Measurements from ENCODE around the gene TMEM169.

TMEM169 gene

GRCh38 chr2:216113572-216113971, 31.9 kb downstream of the TMEM169 start:
- in situ Hi-C loops (cut with HindIII; ENCODE audit: low pct_unique_long_range_greater_than_20kb, low sequenced_read_pairs) = no loop called here
- no peak for TF ChIP-seq JUND (IDR thresholded peaks at IDR 0.05; ENCODE audit: low read depth)
- no peak for DNase-seq (ENCODE audit: low read depth in 1 of 2, low spot score in 1 of 2)

GRCh38 chr2:216114382-216114713, 32.6 kb downstream of the TMEM169 start:
- TF ChIP-seq JUND (IDR thresholded peaks at IDR 0.05; ENCODE audit: low read depth) = no peak
- in situ Hi-C loops (cut with HindIII; ENCODE audit: low pct_unique_long_range_greater_than_20kb, low sequenced_read_pairs) = no loop called here

GRCh38 chr2:216114714-216115531, 33.2 kb downstream of the TMEM169 start:
- in situ Hi-C loops (cut with HindIII; ENCODE audit: low pct_unique_long_range_greater_than_20kb, low sequenced_read_pairs) = no loop called here
- no peak for TF ChIP-seq JUND (IDR thresholded peaks at IDR 0.05; ENCODE audit: low read depth)
- DNase-seq (ENCODE audit: low read depth in 1 of 2, low spot score in 1 of 2) = peak; percentile 55 to 98

More at GRCh38 chr2:216114382-216114713, 32.6 kb downstream of the TMEM169 start:
- DNase-seq (ENCODE audit: low read depth in 1 of 2, low spot score in 1 of 2) = no peak

GRCh38 chr2:216116418-216116817, 34.7 kb downstream of the TMEM169 start:
- no peak for DNase-seq (ENCODE audit: low read depth in 1 of 2, low spot score in 1 of 2)
- no peak for TF ChIP-seq JUND (IDR thresholded peaks at IDR 0.05; ENCODE audit: low read depth)
- in situ Hi-C loops (cut with HindIII; ENCODE audit: low pct_unique_long_range_greater_than_20kb, low sequenced_read_pairs) = no loop called here

- no peak for TF ChIP-seq JUND (IDR thresholded peaks at IDR 0.05; ENCODE audit: low read depth)
- DNase-seq (ENCODE audit: low read depth in 1 of 2, low spot score in 1 of 2) = no peak
- in situ Hi-C loops (cut with HindIII; ENCODE audit: low pct_unique_long_range_greater_than_20kb, low sequenced_read_pairs) = no loop called here
These were observed 36.0 kb downstream of the TMEM169 start for GRCh38 chr2:216117561-216118340.

- in situ Hi-C loops (cut with HindIII; ENCODE audit: low pct_unique_long_range_greater_than_20kb, low sequenced_read_pairs) = no loop called here
- TF ChIP-seq JUND (IDR thresholded peaks at IDR 0.05; ENCODE audit: low read depth) = no peak
- no peak for DNase-seq (ENCODE audit: low read depth in 1 of 2, low spot score in 1 of 2)
These were observed 36.8 kb downstream of the TMEM169 start for GRCh38 chr2:216118474-216118873.

- in situ Hi-C loops (cut with HindIII; ENCODE audit: low pct_unique_long_range_greater_than_20kb, low sequenced_read_pairs) = no loop called here
- no peak for TF ChIP-seq JUND (IDR thresholded peaks at IDR 0.05; ENCODE audit: low read depth)
- no peak for DNase-seq (ENCODE audit: low read depth in 1 of 2, low spot score in 1 of 2)
These were observed 37.4 kb downstream of the TMEM169 start for GRCh38 chr2:216119146-216119545.

GRCh38 chr2:216119986-216120385, 38.3 kb downstream of the TMEM169 start:
- TF ChIP-seq JUND (IDR thresholded peaks at IDR 0.05; ENCODE audit: low read depth) = no peak
- in situ Hi-C loops (cut with HindIII; ENCODE audit: low pct_unique_long_range_greater_than_20kb, low sequenced_read_pairs) = no loop called here
- DNase-seq (ENCODE audit: low read depth in 1 of 2, low spot score in 1 of 2) = peak in 1 of 2 experiments; percentile 21

GRCh38 chr2:216121255-216121654, 39.5 kb downstream of the TMEM169 start:
- no peak for DNase-seq (ENCODE audit: low read depth in 1 of 2, low spot score in 1 of 2)
- in situ Hi-C loops (cut with HindIII; ENCODE audit: low pct_unique_long_range_greater_than_20kb, low sequenced_read_pairs) = no loop called here
- no peak for TF ChIP-seq JUND (IDR thresholded peaks at IDR 0.05; ENCODE audit: low read depth)

- TF ChIP-seq JUND (IDR thresholded peaks at IDR 0.05; ENCODE audit: low read depth) = no peak
- DNase-seq (ENCODE audit: low read depth in 1 of 2, low spot score in 1 of 2) = no peak
- in situ Hi-C loops (cut with HindIII; ENCODE audit: low pct_unique_long_range_greater_than_20kb, low sequenced_read_pairs) = no loop called here
These were observed 45.2 kb downstream of the TMEM169 start for GRCh38 chr2:216126943-216127342.

GRCh38 chr2:216130346-216130971, 48.7 kb downstream of the TMEM169 start:
- no peak for DNase-seq (ENCODE audit: low read depth in 1 of 2, low spot score in 1 of 2)
- TF ChIP-seq JUND (IDR thresholded peaks at IDR 0.05; ENCODE audit: low read depth) = no peak
- in situ Hi-C loops (cut with HindIII; ENCODE audit: low pct_unique_long_range_greater_than_20kb, low sequenced_read_pairs) = no loop called here

- in situ Hi-C loops (cut with HindIII; ENCODE audit: low pct_unique_long_range_greater_than_20kb, low sequenced_read_pairs) = no loop called here
These were observed 49.6 kb downstream of the TMEM169 start for GRCh38 chr2:216131175-216131926.

More at GRCh38 chr2:216131175-216131926, 49.6 kb downstream of the TMEM169 start:
- TF ChIP-seq JUND (IDR thresholded peaks at IDR 0.05; ENCODE audit: low read depth) = no peak
- DNase-seq (ENCODE audit: low read depth in 1 of 2, low spot score in 1 of 2) = no peak

All from T47D (cell line).